Upper lobe of left lung (tissue), 4 donors: ENCODE measurements around the gene SEMA4C.

Experiments used
- EP300 ChIP-seq, 4 donors: sonication (generic); formaldehyde crosslinking; IDR thresholded peaks; one replicate each; pipeline ENCODE4 v1.5.1; 2017; ENCODE audit warnings: antibody characterized with exemption in 4 of 4, control low read depth in 2 of 4
- POLR2A ChIP-seq, 4 donors: fragments of 450-650 bp; IDR thresholded peaks; one replicate each; pipeline ENCODE4 v1.5.1; 2016 to 2017; ENCODE audit warnings: antibody characterized with exemption in 4 of 4, mild to moderate bottlenecking in 2 of 4
- POLR2AphosphoS5 ChIP-seq, 2 donors: sonication (generic); formaldehyde crosslinking; IDR thresholded peaks; one replicate each; pipeline ENCODE4 v1.5.1; 2017; ENCODE audit warnings: antibody characterized with exemption in 2 of 2
- TF ChIP-seq, protein P1 (sequence below), 6 experiments: fragments of 450-650 bp in 4 of 6; fragments of 200-600 bp in 2 of 6; sonication (generic) in 2 of 6; IDR thresholded peaks; one replicate each; pipeline ENCODE4 v1.5.1; 2016 to 2019; ENCODE audit warnings: antibody characterized with exemption in 6 of 6

DNA sequence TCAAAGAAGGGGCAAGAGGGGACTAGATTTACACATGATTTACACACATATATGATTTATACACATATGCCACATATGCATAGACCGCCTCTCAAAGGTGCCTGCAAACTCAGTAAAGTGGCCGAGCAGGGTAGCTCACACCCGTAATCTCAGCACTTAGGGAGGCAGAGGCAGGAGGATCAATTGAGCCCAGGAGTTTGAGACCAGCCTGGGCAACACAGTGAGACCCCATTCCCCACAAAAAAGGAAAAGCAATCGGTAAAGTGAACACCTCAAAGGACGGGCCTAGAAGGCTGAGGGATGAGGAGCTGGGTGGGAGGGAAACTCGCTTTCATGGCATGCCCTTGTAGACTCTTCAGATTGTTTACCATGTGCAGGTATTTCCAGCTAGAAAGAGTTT, 17.2 kb downstream of the SEMA4C start:
- TF ChIP-seq, protein P1, sequence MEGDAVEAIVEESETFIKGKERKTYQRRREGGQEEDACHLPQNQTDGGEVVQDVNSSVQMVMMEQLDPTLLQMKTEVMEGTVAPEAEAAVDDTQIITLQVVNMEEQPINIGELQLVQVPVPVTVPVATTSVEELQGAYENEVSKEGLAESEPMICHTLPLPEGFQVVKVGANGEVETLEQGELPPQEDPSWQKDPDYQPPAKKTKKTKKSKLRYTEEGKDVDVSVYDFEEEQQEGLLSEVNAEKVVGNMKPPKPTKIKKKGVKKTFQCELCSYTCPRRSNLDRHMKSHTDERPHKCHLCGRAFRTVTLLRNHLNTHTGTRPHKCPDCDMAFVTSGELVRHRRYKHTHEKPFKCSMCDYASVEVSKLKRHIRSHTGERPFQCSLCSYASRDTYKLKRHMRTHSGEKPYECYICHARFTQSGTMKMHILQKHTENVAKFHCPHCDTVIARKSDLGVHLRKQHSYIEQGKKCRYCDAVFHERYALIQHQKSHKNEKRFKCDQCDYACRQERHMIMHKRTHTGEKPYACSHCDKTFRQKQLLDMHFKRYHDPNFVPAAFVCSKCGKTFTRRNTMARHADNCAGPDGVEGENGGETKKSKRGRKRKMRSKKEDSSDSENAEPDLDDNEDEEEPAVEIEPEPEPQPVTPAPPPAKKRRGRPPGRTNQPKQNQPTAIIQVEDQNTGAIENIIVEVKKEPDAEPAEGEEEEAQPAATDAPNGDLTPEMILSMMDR (IDR thresholded peaks at IDR 0.05), result no peak
- TF ChIP-seq POLR2AphosphoS5 (IDR thresholded peaks at IDR 0.05) (no peak), POLR2A (IDR thresholded peaks at IDR 0.05) (no peak), EP300 (IDR thresholded peaks at IDR 0.05) (no peak)
